Gastroesophageal sphincter (tissue), 3 donors: Measurements from ENCODE around the gene PGBD5.

Experiments used
- EP300 ChIP-seq: sonication (generic); formaldehyde crosslinking; IDR thresholded peaks from one replicate; pipeline ENCODE4 v1.6.1; 2017; ENCODE audit warnings: antibody characterized with exemption, mild to moderate bottlenecking
- POLR2A ChIP-seq, 2 donors: fragments of 450-650 bp; IDR thresholded peaks; one replicate each; pipeline ENCODE4 v1.6.1; 2017; ENCODE audit warnings: antibody characterized with exemption in 2 of 2, mild to moderate bottlenecking in 2 of 2, moderate library complexity in 1 of 2
- TF ChIP-seq, protein P1 (sequence below), 4 experiments: fragments of 200-600 bp in 2 of 4; fragments of 450-650 bp in 2 of 4; sonication (generic) in 1 of 4; IDR thresholded peaks; one replicate each; pipeline ENCODE4 v1.5.1; 2017 to 2019; ENCODE audit warnings: antibody characterized with exemption in 4 of 4, mild to moderate bottlenecking in 2 of 4, moderate library complexity in 2 of 4

DNA sequence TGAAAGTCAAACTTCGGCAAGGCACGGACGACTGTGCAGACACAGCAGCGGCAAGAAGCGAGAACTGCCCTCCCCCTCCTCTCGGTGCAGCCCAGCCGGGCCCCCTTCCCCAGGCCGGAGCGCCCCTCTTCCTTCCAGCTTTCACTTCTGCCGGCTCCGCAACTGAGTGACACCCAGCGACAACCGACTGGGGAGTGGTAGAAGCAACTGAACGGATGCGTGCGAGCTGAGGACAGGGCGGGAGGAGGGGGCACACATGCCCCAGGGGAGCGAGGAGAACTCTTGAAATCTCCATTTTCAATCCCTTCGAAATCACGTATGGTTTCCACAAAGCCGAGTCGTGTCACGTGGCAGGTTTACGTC is 146.6 kb downstream of the PGBD5 start:
- TF ChIP-seq, protein P1, sequence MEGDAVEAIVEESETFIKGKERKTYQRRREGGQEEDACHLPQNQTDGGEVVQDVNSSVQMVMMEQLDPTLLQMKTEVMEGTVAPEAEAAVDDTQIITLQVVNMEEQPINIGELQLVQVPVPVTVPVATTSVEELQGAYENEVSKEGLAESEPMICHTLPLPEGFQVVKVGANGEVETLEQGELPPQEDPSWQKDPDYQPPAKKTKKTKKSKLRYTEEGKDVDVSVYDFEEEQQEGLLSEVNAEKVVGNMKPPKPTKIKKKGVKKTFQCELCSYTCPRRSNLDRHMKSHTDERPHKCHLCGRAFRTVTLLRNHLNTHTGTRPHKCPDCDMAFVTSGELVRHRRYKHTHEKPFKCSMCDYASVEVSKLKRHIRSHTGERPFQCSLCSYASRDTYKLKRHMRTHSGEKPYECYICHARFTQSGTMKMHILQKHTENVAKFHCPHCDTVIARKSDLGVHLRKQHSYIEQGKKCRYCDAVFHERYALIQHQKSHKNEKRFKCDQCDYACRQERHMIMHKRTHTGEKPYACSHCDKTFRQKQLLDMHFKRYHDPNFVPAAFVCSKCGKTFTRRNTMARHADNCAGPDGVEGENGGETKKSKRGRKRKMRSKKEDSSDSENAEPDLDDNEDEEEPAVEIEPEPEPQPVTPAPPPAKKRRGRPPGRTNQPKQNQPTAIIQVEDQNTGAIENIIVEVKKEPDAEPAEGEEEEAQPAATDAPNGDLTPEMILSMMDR (IDR thresholded peaks at IDR 0.05): no peak
- TF ChIP-seq EP300 (no peak), POLR2A (IDR thresholded peaks at IDR 0.05) (no peak)
